OCI-LY1 (cell line): ENCODE data around the gene RAD51B.

Experiments used
- H2AFZ ChIP-seq: fragments of 200-600 bp; sonication (generic), shearing (Covaris generic); 2 replicates; pipeline ENCODE4 v1.6.0; 2014; ENCODE audit warnings: antibody characterized with exemption, mild to moderate bottlenecking, low read length
- H3F3A ChIP-seq: fragments of 200-600 bp; sonication (generic), shearing (Covaris generic); 2 replicates; pipeline ENCODE4 v1.6.0; 2014; ENCODE audit warnings: mild to moderate bottlenecking, antibody characterized with exemption, low read length, moderate library complexity; ENCODE audit not compliant: insufficient read depth
- H3K27ac ChIP-seq: fragments of 200-600 bp; sonication (generic); 2 replicates; pipeline ENCODE4 v1.5.1; 2014; ENCODE audit warnings: low read length, mixed run types, mild to moderate bottlenecking, low read depth; ENCODE audit not compliant: poor library complexity, severe bottlenecking
- H3K27me3 ChIP-seq: fragments of 200-600 bp; sonication (generic); 2 replicates; pipeline ENCODE4 v1.6.0; 2014; ENCODE audit warnings: antibody characterized with exemption, mild to moderate bottlenecking, low read length, moderate library complexity; ENCODE audit not compliant: insufficient read depth
- H3K36me3 ChIP-seq: fragments of 200-600 bp; sonication (generic); 2 replicates; pipeline ENCODE4 v1.6.1; 2014; ENCODE audit warnings: mild to moderate bottlenecking, antibody characterized with exemption, low read length, moderate library complexity, mixed read lengths; ENCODE audit not compliant: insufficient read depth
- H3K4me1 ChIP-seq: fragments of 200-600 bp; sonication (generic); 2 replicates; pipeline ENCODE4 v1.5.1; 2014; ENCODE audit warnings: mild to moderate bottlenecking, low read length, moderate library complexity; ENCODE audit not compliant: insufficient read depth, severe bottlenecking
- H3K4me2 ChIP-seq: fragments of 200-600 bp; sonication (generic), shearing (Covaris generic); 2 replicates; pipeline ENCODE4 v1.6.1; 2014; ENCODE audit warnings: low read length
- H3K4me3 ChIP-seq: fragments of 200-600 bp; sonication (generic); 2 replicates; pipeline ENCODE4 v1.5.1; 2014; ENCODE audit warnings: low read length, low read depth, mild to moderate bottlenecking, mixed read lengths; ENCODE audit not compliant: poor library complexity, severe bottlenecking
- H3K79me2 ChIP-seq: fragments of 200-600 bp; shearing (Covaris generic); 2 replicates; pipeline ENCODE4 v1.6.1; 2016; ENCODE audit warnings: mixed run types, low read length, mixed read lengths; ENCODE audit not compliant: insufficient read depth
- H3K9ac ChIP-seq: fragments of 200-600 bp; sonication (generic), shearing (Covaris generic); 2 replicates; pipeline ENCODE4 v1.6.1; 2014; ENCODE audit warnings: mild to moderate bottlenecking, low read length, mixed read lengths
- H3K9me2 ChIP-seq: fragments of 200-600 bp; sonication (generic), shearing (Covaris generic); 2 replicates; pipeline ENCODE4 v1.6.1; 2014; ENCODE audit warnings: low read depth, mild to moderate bottlenecking, low read length, mixed read lengths
- H3K9me3 ChIP-seq: fragments of 200-600 bp; shearing (Covaris generic); 2 replicates; pipeline ENCODE4 v1.6.1; 2014; ENCODE audit warnings: low read length, mixed read lengths
- H4K20me1 ChIP-seq: fragments of 200-600 bp; sonication (generic), shearing (Covaris generic); 2 replicates; pipeline ENCODE4 v1.6.0; 2016; ENCODE audit warnings: mild to moderate bottlenecking, low read length; ENCODE audit not compliant: insufficient read depth
- CTCF ChIP-seq: fragments of 200-600 bp; sonication (generic), shearing (Covaris generic); IDR thresholded peaks from 2 replicates; pipeline ENCODE4 v1.5.1; 2017; ENCODE audit warnings: mild to moderate bottlenecking, antibody characterized with exemption, low read length, moderate library complexity, mixed read lengths
- EZH2 ChIP-seq: fragments of 200-600 bp; sonication (generic), shearing (Covaris generic); IDR thresholded peaks from 2 replicates; pipeline ENCODE4 v1.8.0; 2017; ENCODE audit warnings: borderline replicate concordance, mixed run types, mild to moderate bottlenecking, antibody characterized with exemption, low read length, moderate library complexity, mixed read lengths

RAD51B gene

DNA sequence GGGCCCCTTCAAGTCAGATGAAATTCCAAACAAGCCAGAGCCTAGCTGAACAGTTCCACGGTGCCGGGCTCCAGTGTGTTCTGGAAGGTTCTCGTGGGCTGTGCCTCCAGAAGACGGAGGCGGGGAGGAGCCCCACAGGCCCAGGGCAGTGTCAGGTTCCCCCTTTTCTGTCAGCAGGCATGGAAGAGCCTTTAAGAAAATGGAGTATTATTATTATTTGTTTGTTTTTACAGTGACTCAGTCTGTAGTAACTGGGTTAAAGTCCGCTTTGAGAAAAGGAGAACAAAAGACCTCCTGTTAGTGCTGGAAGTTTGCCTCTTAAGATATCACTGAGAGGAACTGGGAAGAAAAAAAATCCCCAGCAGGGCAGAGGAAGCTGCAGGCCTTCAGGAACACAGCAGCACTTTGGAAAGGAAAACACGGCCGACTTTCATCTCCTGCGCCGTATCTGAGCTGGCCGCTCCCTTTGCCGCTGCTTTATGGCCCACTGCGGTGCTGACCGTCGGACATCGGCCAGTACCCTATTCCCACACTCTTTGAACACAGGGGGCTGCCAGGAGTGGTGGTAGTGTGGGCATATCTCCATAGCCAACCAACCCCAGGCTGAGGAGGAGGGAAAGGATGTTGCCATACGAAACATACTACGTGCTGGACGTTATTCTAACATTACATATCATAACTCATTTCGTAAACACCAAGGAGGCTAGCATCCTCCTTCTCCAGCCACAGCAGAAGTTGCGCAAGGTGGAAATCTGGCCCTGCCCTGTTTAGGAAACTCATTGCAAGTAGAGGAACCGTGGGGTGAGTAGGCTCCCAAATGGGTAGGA is 779.3 kb downstream of the RAD51B start:
- no peak overlapping the region for H3K4me3 ChIP-seq

GRCh38 chr14:68599896-68600610 is 780.5 kb downstream of the RAD51B start:
- TF ChIP-seq CTCF = no peak
- no peak for TF ChIP-seq EZH2
- H3K27ac ChIP-seq = no peak overlapping the region
- H3K4me1 ChIP-seq = no peaks in the 10 kb centered on the region
- H3K9me3 ChIP-seq = no peaks in the 10 kb centered on the region
- H3K9ac ChIP-seq = no peak overlapping the region
- no peaks in the 10 kb centered on the region for H3K27me3 ChIP-seq
- no peaks in the 10 kb centered on the region for H3F3A ChIP-seq
- H2AFZ ChIP-seq = no peak overlapping the region
- H3K36me3 ChIP-seq = no peaks in the 10 kb centered on the region; the same call in 1 of the 2 replicates
- H4K20me1 ChIP-seq = no peaks in the 10 kb centered on the region
- no peak overlapping the region for H3K4me2 ChIP-seq
- H3K9me2 ChIP-seq = no peaks in the 10 kb centered on the region
- H3K79me2 ChIP-seq = no peaks in the 10 kb centered on the region
- no peak overlapping the region for H3K4me3 ChIP-seq

More for the DNA sequence above, 779.3 kb downstream of the RAD51B start:
- Histone ChIP-seq H3F3A (no peaks in the 10 kb centered on the region), H3K27ac (no peak overlapping the region), H3K36me3 (no peaks in the 10 kb centered on the region), H4K20me1 (no peaks in the 10 kb centered on the region), H3K9me2 (no peaks in the 10 kb centered on the region), H2AFZ (no peak overlapping the region), H3K4me1 (no peaks in the 10 kb centered on the region), H3K4me2 (no peak overlapping the region), H3K9me3 (no peaks in the 10 kb centered on the region), H3K27me3 (no peaks in the 10 kb centered on the region), H3K79me2 (no peaks in the 10 kb centered on the region), H3K9ac (no peak overlapping the region)
- TF ChIP-seq CTCF (no peak), EZH2 (no peak)

- Histone ChIP-seq H4K20me1 (no peaks in the 10 kb centered on the region), H3K4me3 (no peak overlapping the region), H3K4me2 (no peak overlapping the region), H3K27ac (no peak overlapping the region), H3K27me3 (no peaks in the 10 kb centered on the region), H3F3A (no peaks in the 10 kb centered on the region), H2AFZ (no peak overlapping the region), H3K4me1 (no peaks in the 10 kb centered on the region), H3K9ac (no peak overlapping the region), H3K9me3 (no peaks in the 10 kb centered on the region), H3K36me3 (no peaks in the 10 kb centered on the region; the same call in 1 of the 2 replicates), H3K9me2 (no peaks in the 10 kb centered on the region), H3K79me2 (no peaks in the 10 kb centered on the region)
- TF ChIP-seq EZH2 = no peak
- TF ChIP-seq CTCF = no peak
Measured at GRCh38 chr14:68602507-68602906, 782.9 kb downstream of the RAD51B start.
